Trophoblast cell (in vitro differentiated cells and primary cell): Measurements from ENCODE around the gene CGNL1.

Experiments
- DNase-seq, 2 donors: peaks; one replicate each; pipeline ENCODE4 v3.0.0-alpha.2; 2016
- H2AFZ ChIP-seq: 2 replicates; pipeline ENCODE4 v1.6.1; 2013; ENCODE audit warnings: low read length, moderate library complexity, mild to moderate bottlenecking; ENCODE audit not compliant: insufficient read depth, poor library complexity
- H2AK5ac ChIP-seq: 2 replicates; pipeline ENCODE4 v1.6.1; 2013; ENCODE audit warnings: mild to moderate bottlenecking, low read length
- H2BK120ac ChIP-seq: 2 replicates; pipeline ENCODE4 v1.6.1; 2013; ENCODE audit warnings: low read length, mild to moderate bottlenecking, moderate library complexity; ENCODE audit not compliant: insufficient read depth, poor library complexity
- H2BK12ac ChIP-seq: 2 replicates; pipeline ENCODE4 v1.6.1; 2013; ENCODE audit warnings: mild to moderate bottlenecking, low read length, moderate library complexity
- H2BK5ac ChIP-seq: 2 replicates; pipeline ENCODE4 v1.6.1; 2013; ENCODE audit warnings: low read length, low read depth, moderate library complexity, mild to moderate bottlenecking; ENCODE audit not compliant: poor library complexity
- H3K14ac ChIP-seq: 2 replicates; pipeline ENCODE4 v1.6.1; 2013; ENCODE audit warnings: mild to moderate bottlenecking, low read length
- H3K18ac ChIP-seq: 2 replicates; pipeline ENCODE4 v1.6.1; 2013; ENCODE audit warnings: mild to moderate bottlenecking, low read length
- H3K23ac ChIP-seq: 2 replicates; pipeline ENCODE4 v1.6.1; 2013; ENCODE audit warnings: low read length
- H3K27ac ChIP-seq: 2 replicates; pipeline ENCODE4 v1.5.1; 2013; ENCODE audit warnings: low read depth, mild to moderate bottlenecking, inconsistent platforms, low read length, moderate library complexity
- H3K27me3 ChIP-seq: 2 replicates; pipeline ENCODE4 v1.6.1; 2013; ENCODE audit warnings: inconsistent platforms, mild to moderate bottlenecking, low read length, moderate library complexity; ENCODE audit not compliant: insufficient read depth
- H3K36me3 ChIP-seq, 2 experiments: 1 replicate in 1 of 2; 2 replicates in 1 of 2; pipeline ENCODE4 v1.6.1; 2013; ENCODE audit warnings: low read length in 2 of 2, mild to moderate bottlenecking in 2 of 2, moderate library complexity in 1 of 2; ENCODE audit not compliant: insufficient read depth in 2 of 2, control insufficient read depth in 1 of 2
- H3K4ac ChIP-seq: 2 replicates; pipeline ENCODE4 v1.6.1; 2013; ENCODE audit warnings: low read depth, mild to moderate bottlenecking, low read length, moderate library complexity
- H3K4me1 ChIP-seq, 2 experiments: 1 replicate in 1 of 2; 2 replicates in 1 of 2; pipeline ENCODE4 v1.6.1; 2013; ENCODE audit warnings: low read length in 2 of 2, mild to moderate bottlenecking in 2 of 2, moderate library complexity in 1 of 2; ENCODE audit not compliant: insufficient read depth in 2 of 2, control insufficient read depth in 1 of 2
- H3K4me2 ChIP-seq: 2 replicates; pipeline ENCODE4 v1.6.1; 2013; ENCODE audit warnings: inconsistent platforms, mild to moderate bottlenecking, low read length, moderate library complexity
- H3K4me3 ChIP-seq: 2 replicates; pipeline ENCODE4 v1.5.1; 2013; ENCODE audit warnings: mild to moderate bottlenecking, low read depth, low read length, inconsistent platforms
- H3K79me1 ChIP-seq: one replicate; pipeline ENCODE4 v1.6.1; 2013; ENCODE audit warnings: low read length
- H3K79me2 ChIP-seq: 2 replicates; pipeline ENCODE4 v1.6.1; 2013; ENCODE audit warnings: low read length, mild to moderate bottlenecking; ENCODE audit not compliant: control insufficient read depth, insufficient read depth, poor library complexity
- H3K9ac ChIP-seq: 2 replicates; pipeline ENCODE4 v1.6.1; 2013; ENCODE audit warnings: mild to moderate bottlenecking, low read length
- H3K9me3 ChIP-seq: 2 replicates; pipeline ENCODE4 v1.6.1; 2013; ENCODE audit warnings: low read depth, mild to moderate bottlenecking, control low read depth, inconsistent platforms, low read length; ENCODE audit not compliant: insufficient read depth
- H4K12ac ChIP-seq: 2 replicates; pipeline ENCODE4 v1.6.1; 2013; ENCODE audit warnings: low read depth, mild to moderate bottlenecking, low read length, moderate library complexity
- H4K8ac ChIP-seq: 2 replicates; pipeline ENCODE4 v1.6.1; 2013; ENCODE audit warnings: low read depth, mild to moderate bottlenecking, low read length, moderate library complexity
- H4K91ac ChIP-seq: one replicate; pipeline ENCODE4 v1.6.1; 2013; ENCODE audit warnings: low read depth, mild to moderate bottlenecking, low read length, moderate library complexity
- WGBS: extraction: QIAGEN DNeasy Blood & Tissue Kit; methylation state at CpG from one replicate; pipeline ENCODE4 v1.1.7; 2013; ENCODE audit warnings: missing lambda C conversion rate; ENCODE audit not compliant: insufficient read length, insufficient coverage; ENCODE audit errors: extremely low coverage; 5-methylcytosine and 5-hydroxymethylcytosine counted together

The CGNL1 gene

DNA sequence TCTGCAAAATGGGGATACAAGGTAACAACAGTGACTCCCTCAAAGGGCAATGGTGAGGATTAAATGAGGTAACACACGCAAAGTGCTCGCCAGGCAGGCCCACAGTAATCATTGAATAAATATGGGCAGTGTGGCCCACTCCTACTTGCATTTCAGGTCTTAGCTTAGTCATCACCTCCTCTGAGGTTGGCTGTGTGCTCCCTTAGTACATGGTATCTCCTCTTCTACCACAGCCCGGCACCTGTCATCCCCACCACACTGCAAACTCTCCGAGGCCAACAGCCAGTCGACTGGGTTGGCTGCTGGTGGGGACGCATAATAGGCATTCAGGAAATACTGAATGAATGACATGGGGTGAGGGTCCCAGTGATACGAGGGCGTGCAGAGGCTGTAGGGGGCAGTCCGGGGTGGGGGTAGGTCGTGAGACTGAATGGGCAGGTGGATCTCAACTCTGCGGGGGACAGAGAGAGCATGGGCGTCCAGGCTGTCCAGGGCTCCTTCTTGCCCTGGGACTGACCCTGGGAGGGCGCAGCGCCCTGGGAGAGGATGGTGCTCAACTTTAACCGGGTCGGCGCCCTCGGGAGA, 215.0 kb downstream of the CGNL1 start:
- peak; percentile 49 to 66 for DNase-seq
- no peak overlapping the region for H2AK5ac ChIP-seq
- no peak overlapping the region for H2BK120ac ChIP-seq
- no peak overlapping the region for H3K18ac ChIP-seq
- no peak overlapping the region for H4K12ac ChIP-seq
- peaks cover 5% of the 10 kb centered on the region for H3K9me3 ChIP-seq
- no peak overlapping the region for H2BK5ac ChIP-seq
- H3K79me1 ChIP-seq, result no peaks in the 10 kb centered on the region
- no peak overlapping the region for H3K14ac ChIP-seq
- H2AFZ ChIP-seq, result no peak overlapping the region
- peak overlapping the region; percentile 37 for H3K4me3 ChIP-seq
- no peak overlapping the region for H4K8ac ChIP-seq
- no peaks in the 10 kb centered on the region for H3K36me3 ChIP-seq
- no peak overlapping the region for H2BK12ac ChIP-seq
- no CpG with 5 or more reads among the region's 18 CpGs for WGBS
- H3K27ac ChIP-seq, result no peak overlapping the region
- H3K27me3 ChIP-seq, result no peaks in the 10 kb centered on the region
- H3K23ac ChIP-seq, result no peak overlapping the region
- H3K9ac ChIP-seq, result no peak overlapping the region
- H3K4me2 ChIP-seq, result peak overlapping the region; percentile 83
- peaks cover 7 to 8% of the 10 kb centered on the region in 2 experiments for H3K4me1 ChIP-seq
- no peaks in the 10 kb centered on the region for H3K79me2 ChIP-seq
- no peak overlapping the region for H4K91ac ChIP-seq
- H3K4ac ChIP-seq, result no peak overlapping the region

DNA sequence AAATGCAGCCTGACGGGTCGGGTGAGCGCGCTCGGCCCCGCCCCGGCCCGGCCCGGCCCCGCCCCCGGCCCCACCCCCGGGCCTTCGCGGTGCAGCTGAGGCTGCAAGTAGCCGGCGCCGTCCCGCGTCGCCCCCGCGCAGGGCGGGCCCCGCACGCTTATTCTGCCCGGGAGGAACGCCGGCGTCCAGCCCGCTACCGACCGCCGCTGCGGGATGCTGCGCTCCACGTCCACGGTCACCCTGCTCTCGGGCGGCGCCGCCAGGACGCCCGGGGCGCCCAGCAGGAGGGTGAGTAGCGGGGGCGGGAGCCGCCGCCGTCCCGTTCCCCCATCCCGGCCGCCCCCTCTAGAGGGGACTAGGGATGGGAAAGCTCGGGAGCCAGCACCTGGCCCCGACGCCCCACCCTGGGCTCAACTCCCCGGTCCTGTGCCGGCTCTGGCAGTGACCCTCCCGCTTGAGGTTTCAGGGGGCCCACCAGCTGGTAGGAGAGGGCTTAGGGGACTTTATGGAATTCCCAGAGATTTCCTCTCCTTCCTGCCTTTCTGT, 215.6 kb downstream of the CGNL1 start, which contains the start of gene MYZAP:
MYZAP (plus strand) TSS at position 83 of the 546 bp plus-strand sequence; CDS start at position 214, 131 bp downstream.
- H3K27me3 ChIP-seq, result no peaks in the 10 kb centered on the region
- H2AK5ac ChIP-seq, result no peak within 1 kb of the TSS
- H2BK120ac ChIP-seq, result no peak within 1 kb of the TSS
- no peak within 1 kb of the TSS for H3K4ac ChIP-seq
- H2BK12ac ChIP-seq, result no peak within 1 kb of the TSS
- no peak within 1 kb of the TSS for H3K9ac ChIP-seq
- peak within 1 kb of the TSS; percentile 64 for H2AFZ ChIP-seq
- no peak within 1 kb of the TSS for H3K18ac ChIP-seq
- peaks cover 7 to 8% of the 10 kb centered on the region in 2 experiments for H3K4me1 ChIP-seq
- no peak within 1 kb of the TSS for H3K14ac ChIP-seq
- H4K91ac ChIP-seq, result no peak within 1 kb of the TSS
- H3K4me3 ChIP-seq, result peak within 1 kb of the TSS; percentile 75
- no peaks in the 10 kb centered on the region for H3K36me3 ChIP-seq
- WGBS, result no CpG with 5 or more reads among the region's 58 CpGs
- H4K8ac ChIP-seq, result no peak within 1 kb of the TSS
- no peak within 1 kb of the TSS for H3K23ac ChIP-seq
- H4K12ac ChIP-seq, result no peak within 1 kb of the TSS
- peaks cover 5% of the 10 kb centered on the region for H3K9me3 ChIP-seq
- H2BK5ac ChIP-seq, result no peak within 1 kb of the TSS
- H3K27ac ChIP-seq, result no peak within 1 kb of the TSS
- DNase-seq, result peak in 1 of 2 donors; percentile 81
- no peaks in the 10 kb centered on the region for H3K79me1 ChIP-seq
- H3K4me2 ChIP-seq, result peak within 1 kb of the TSS; percentile 83
- H3K79me2 ChIP-seq, result no peaks in the 10 kb centered on the region

- H2BK120ac ChIP-seq, result no peak overlapping the region
- WGBS, result no CpG with 5 or more reads among the region's 5 CpGs
- peaks cover 5% of the 10 kb centered on the region for H3K9me3 ChIP-seq
- no peaks in the 10 kb centered on the region for H3K36me3 ChIP-seq
- no peaks in the 10 kb centered on the region for H3K79me1 ChIP-seq
- H3K4me2 ChIP-seq, result peak overlapping the region; percentile 83
- no peak overlapping the region for H3K27ac ChIP-seq
- no peak overlapping the region for H3K18ac ChIP-seq
- H4K91ac ChIP-seq, result no peak overlapping the region
- H3K23ac ChIP-seq, result no peak overlapping the region
- H2AFZ ChIP-seq, result no peak overlapping the region
- peaks cover 7 to 8% of the 10 kb centered on the region in 2 experiments for H3K4me1 ChIP-seq
- no peak overlapping the region for H3K4me3 ChIP-seq
- no peak overlapping the region for H2BK5ac ChIP-seq
- no peak overlapping the region for H2AK5ac ChIP-seq
- H3K27me3 ChIP-seq, result no peaks in the 10 kb centered on the region
- H3K79me2 ChIP-seq, result no peaks in the 10 kb centered on the region
- H2BK12ac ChIP-seq, result no peak overlapping the region
- no peak overlapping the region for H3K9ac ChIP-seq
- H4K12ac ChIP-seq, result no peak overlapping the region
- no peak overlapping the region for H4K8ac ChIP-seq
- H3K4ac ChIP-seq, result no peak overlapping the region
- H3K14ac ChIP-seq, result no peak overlapping the region
- DNase-seq, result no peak
Observed at GRCh38 chr15:57592426-57592825, 216.1 kb downstream of the CGNL1 start.

DNA sequence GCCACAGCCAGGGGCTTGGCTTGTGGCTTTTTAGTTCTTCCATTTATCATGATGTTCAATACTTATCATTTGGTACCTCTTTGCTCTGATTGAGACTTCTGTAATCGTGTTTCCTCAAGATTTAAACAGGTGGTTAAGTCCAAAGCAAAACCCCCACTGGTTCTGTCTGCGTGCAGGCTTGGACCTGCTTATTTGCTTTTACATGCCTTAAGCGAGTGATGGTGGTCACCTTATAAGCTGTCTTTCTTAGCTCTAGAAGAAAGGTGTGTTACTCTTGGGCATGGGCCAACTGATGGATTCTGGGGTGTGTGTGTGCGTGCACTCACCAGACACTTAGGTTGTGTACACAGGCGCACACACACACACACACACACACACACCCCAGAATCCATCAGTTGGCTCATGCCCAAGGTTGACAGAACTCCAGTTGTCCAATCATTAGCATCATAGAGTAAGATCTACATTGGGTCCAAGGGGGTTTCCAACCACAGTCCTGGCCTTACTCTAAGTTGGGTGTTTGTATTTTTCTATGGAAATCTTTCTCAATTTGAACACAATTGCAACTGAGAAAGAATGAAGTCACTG, 216.6 kb downstream of the CGNL1 start:
- no peak overlapping the region for H2BK5ac ChIP-seq
- no peak overlapping the region for H2BK12ac ChIP-seq
- H2AFZ ChIP-seq, result no peak overlapping the region
- no peak overlapping the region for H2BK120ac ChIP-seq
- H3K9me3 ChIP-seq, result peaks cover 5% of the 10 kb centered on the region
- no peak overlapping the region for H3K9ac ChIP-seq
- no peaks in the 10 kb centered on the region for H3K36me3 ChIP-seq
- no peak overlapping the region for H4K8ac ChIP-seq
- H3K27me3 ChIP-seq, result no peaks in the 10 kb centered on the region
- H3K23ac ChIP-seq, result no peak overlapping the region
- H3K79me1 ChIP-seq, result no peaks in the 10 kb centered on the region
- H3K4me3 ChIP-seq, result no peak overlapping the region
- no peak overlapping the region for H3K4ac ChIP-seq
- no peak overlapping the region for H3K27ac ChIP-seq
- H3K4me2 ChIP-seq, result no peak overlapping the region
- H4K91ac ChIP-seq, result no peak overlapping the region
- no peak overlapping the region for H3K18ac ChIP-seq
- H3K79me2 ChIP-seq, result no peaks in the 10 kb centered on the region
- no peak overlapping the region for H3K14ac ChIP-seq
- no peak overlapping the region for H2AK5ac ChIP-seq
- peaks cover 7 to 8% of the 10 kb centered on the region in 2 experiments for H3K4me1 ChIP-seq
- no peak for DNase-seq
- H4K12ac ChIP-seq, result no peak overlapping the region
- WGBS, result no CpG with 5 or more reads among the region's 5 CpGs
